ENCODE measurements around the gene CMIP.

CMIP gene

GRCh38 chr16:81494434-81494806 is 49.8 kb downstream of the CMIP start:
- no peak overlapping the region for H3K27ac Mint-ChIP-seq
- no peaks in the 10 kb centered on the region for H3K9me3 Mint-ChIP-seq
- no peak for TF ChIP-seq CTCF (IDR thresholded peaks at IDR 0.05; ENCODE audit: unreplicated experiment in 3 of 3)
- H3K36me3 Mint-ChIP-seq (ENCODE audit: low read depth): no peaks in the 10 kb centered on the region
- H3K27me3 Mint-ChIP-seq (ENCODE audit: low read depth): no peaks in the 10 kb centered on the region
- no peak overlapping the region for H3K4me3 Mint-ChIP-seq
- H3K4me1 Mint-ChIP-seq: peaks cover 59% of the 10 kb centered on the region

GRCh38 chr16:81494888-81495287 is 50.3 kb downstream of the CMIP start:
- no peak overlapping the region for H3K4me3 Mint-ChIP-seq
- peaks cover 58% of the 10 kb centered on the region for H3K4me1 Mint-ChIP-seq
- no peaks in the 10 kb centered on the region for H3K36me3 Mint-ChIP-seq (ENCODE audit: low read depth)
- TF ChIP-seq CTCF (IDR thresholded peaks at IDR 0.05; ENCODE audit: unreplicated experiment in 3 of 3): no peak
- H3K27me3 Mint-ChIP-seq (ENCODE audit: low read depth): no peaks in the 10 kb centered on the region
- no peak overlapping the region for H3K27ac Mint-ChIP-seq
- H3K9me3 Mint-ChIP-seq: no peaks in the 10 kb centered on the region

GRCh38 chr16:81495321-81496234 is 51.0 kb downstream of the CMIP start:
- no peaks in the 10 kb centered on the region for H3K36me3 Mint-ChIP-seq (ENCODE audit: low read depth)
- no peak overlapping the region for H3K4me3 Mint-ChIP-seq
- no peak overlapping the region for H3K27ac Mint-ChIP-seq
- no peaks in the 10 kb centered on the region for H3K27me3 Mint-ChIP-seq (ENCODE audit: low read depth)
- H3K9me3 Mint-ChIP-seq: no peaks in the 10 kb centered on the region
- peaks cover 59% of the 10 kb centered on the region for H3K4me1 Mint-ChIP-seq
- no peak for TF ChIP-seq CTCF (IDR thresholded peaks at IDR 0.05; ENCODE audit: unreplicated experiment in 3 of 3)

GRCh38 chr16:81496321-81496720 is 51.7 kb downstream of the CMIP start:
- H3K36me3 Mint-ChIP-seq (ENCODE audit: low read depth): no peaks in the 10 kb centered on the region
- H3K27ac Mint-ChIP-seq: no peak overlapping the region
- H3K27me3 Mint-ChIP-seq (ENCODE audit: low read depth): no peaks in the 10 kb centered on the region
- H3K4me3 Mint-ChIP-seq: no peak overlapping the region
- TF ChIP-seq CTCF (IDR thresholded peaks at IDR 0.05; ENCODE audit: unreplicated experiment in 3 of 3): no peak
- peaks cover 63% of the 10 kb centered on the region for H3K4me1 Mint-ChIP-seq
- H3K9me3 Mint-ChIP-seq: no peaks in the 10 kb centered on the region

GRCh38 chr16:81496742-81497141 is 52.1 kb downstream of the CMIP start:
- Mint-ChIP-seq H3K36me3 (ENCODE audit: low read depth) (no peaks in the 10 kb centered on the region), H3K9me3 (no peaks in the 10 kb centered on the region), H3K27me3 (ENCODE audit: low read depth) (no peaks in the 10 kb centered on the region), H3K4me3 (no peak overlapping the region), H3K4me1 (peaks cover 59% of the 10 kb centered on the region), H3K27ac (no peak overlapping the region)
- TF ChIP-seq CTCF (IDR thresholded peaks at IDR 0.05; ENCODE audit: unreplicated experiment in 3 of 3): no peak

- Mint-ChIP-seq H3K27me3 (ENCODE audit: low read depth) (no peaks in the 10 kb centered on the region), H3K4me3 (no peak overlapping the region), H3K9me3 (no peaks in the 10 kb centered on the region), H3K36me3 (ENCODE audit: low read depth) (no peaks in the 10 kb centered on the region), H3K4me1 (peaks cover 53% of the 10 kb centered on the region), H3K27ac (no peak overlapping the region)
- TF ChIP-seq CTCF (IDR thresholded peaks at IDR 0.05; ENCODE audit: unreplicated experiment in 3 of 3): no peak
These were observed 53.1 kb downstream of the CMIP start for GRCh38 chr16:81497690-81498089.
